KG1 (cell line): Measurements from ENCODE around the gene FLG.
"Not testable (repeated sequence)": the region's sequence is repeated elsewhere in the genome, so short reads cannot be mapped to it uniquely, and the experiment has no call there.

Experiments used
- DNase-seq: peaks from one replicate; lab custom pipeline; 2025; lab: John Stamatoyannopoulos, UW

Gene FLG

DNA sequence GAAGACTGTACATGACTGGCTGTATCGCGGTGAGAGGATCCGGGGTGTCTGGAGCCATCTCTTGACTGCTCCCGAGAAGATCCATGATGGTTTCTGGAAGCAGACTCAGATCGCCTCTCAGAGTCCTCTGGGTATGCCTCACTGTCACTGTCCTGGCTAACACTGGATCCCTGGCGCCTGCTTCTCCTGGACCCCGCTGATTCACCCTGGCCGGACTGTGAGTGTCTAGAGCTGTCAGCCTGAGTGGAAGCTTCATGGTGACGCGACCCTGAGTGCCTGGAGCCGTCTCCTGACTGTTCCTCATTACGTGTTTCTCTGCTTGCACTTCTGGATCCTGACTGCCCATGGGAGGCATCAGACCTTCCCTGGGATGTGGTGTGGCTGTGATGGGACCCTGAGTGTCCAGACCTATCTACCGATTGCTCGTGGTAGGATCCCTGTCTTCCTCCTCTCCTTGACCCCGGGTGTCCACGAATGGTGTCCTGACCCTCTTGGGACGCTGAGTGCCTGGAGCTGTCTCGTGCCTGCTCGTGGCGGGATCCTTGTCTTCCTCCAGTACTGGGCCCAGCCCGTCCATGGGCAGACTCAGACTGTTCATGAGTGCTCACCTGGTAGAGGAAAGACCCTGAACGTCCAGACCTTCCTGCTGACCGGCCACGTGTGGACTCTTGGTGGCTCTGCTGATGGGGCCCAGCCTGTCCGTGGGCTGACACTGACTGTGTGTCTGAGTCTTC, 21.7 kb downstream of the FLG start:
- not testable (repeated sequence) for DNase-seq

DNA sequence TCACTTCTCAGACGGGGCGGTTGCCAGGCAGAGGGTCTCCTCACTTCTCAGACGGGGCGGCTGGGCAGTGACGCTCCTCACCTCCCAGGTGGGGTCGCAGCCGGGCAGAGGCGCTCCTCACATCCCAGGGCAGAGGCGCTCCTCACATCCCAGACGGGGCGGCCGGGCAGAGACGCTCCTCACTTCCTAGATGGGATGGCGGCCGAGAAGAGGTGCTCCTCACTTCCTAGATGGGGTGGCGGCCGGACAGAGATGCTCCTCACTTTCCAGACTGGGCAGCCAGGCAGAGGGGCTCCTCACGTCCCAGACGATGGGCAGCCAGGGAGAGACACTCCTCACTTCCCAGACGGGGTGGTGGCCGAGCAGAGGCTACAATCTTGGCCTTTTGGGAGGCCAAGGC, 68.6 kb downstream of the FLG start:
- DNase-seq = not testable (repeated sequence)
